ENCODE measurements around the gene DAB1. TPM values are rescaled to one million over a fixed set of nuclear protein-coding genes. Genes with fewer than 3 reads are reported as not detected.

Gene DAB1
- total and polyA plus RNA-seq, 8 donors = 0.04 to 1.4 (median 0.39) TPM

DNA sequence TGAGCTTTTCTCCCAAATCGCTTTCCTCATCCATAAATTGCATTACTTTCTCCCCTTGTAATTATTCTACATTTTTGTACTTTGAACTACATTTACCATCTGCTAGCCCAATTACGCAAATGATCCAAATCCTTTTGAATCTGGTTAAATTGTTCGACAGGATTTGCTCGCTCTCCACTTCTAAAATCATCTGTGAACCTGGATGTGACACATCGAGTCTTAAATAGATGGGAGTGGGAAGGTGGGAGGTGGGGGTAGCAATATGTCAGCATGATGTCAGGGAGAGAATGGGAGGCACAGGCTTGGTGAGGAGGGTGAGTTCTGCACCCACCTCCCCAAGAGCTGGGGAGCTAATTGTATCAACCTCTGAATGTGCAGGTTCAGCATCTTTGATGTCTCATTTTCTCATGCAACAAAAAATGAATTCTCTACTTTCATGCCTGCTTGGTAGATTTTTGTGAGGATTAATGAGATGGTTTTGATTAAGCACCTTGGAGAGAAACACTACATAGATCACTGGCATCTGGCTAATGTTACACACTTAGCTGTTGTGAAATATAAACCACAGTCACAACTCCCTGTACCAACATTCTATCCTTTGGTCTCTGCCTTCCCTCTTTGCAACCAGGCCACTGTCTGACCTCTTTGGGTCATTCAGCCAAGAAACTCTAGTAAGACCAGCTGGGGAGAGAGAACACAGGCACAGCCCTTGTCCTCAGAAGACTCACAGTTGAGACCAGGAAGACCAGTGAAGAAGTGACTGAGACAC lies 165.1 kb downstream of the DAB1 start:
- WGBS, 2 donors = 78 to 86% methylated on average over 5 of the region's 5 CpGs
- FAIRE-seq = no peak
- no peak for ATAC-seq

DNA sequence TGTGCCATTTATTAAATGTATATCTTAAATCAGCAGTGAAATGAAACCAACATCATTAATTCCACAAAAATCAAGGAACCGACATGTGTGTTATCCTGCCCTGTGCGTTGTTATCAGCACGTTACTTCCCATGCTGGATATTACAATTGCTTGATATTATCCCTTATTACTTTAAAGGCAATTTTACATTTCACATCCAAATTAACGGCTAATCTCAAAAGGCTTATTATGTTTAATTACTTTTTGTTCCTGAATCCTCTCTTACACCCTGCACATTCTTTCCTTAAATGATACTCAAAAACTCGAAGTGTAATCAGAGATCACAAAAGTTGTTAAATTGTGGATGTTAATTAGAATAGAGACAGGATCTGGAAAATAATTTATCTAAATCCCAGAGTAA lies 167.9 kb downstream of the DAB1 start:
- Histone ChIP-seq H3K4me1 (no peaks in the 10 kb centered on the region), H3K4me3 (no peak overlapping the region), H3K27ac (no peak overlapping the region), H3K9me3 (no peaks in the 10 kb centered on the region), H3K27me3 (no peaks in the 10 kb centered on the region), H3K36me3 (no peaks in the 10 kb centered on the region)
- no peak for FAIRE-seq
- intact Hi-C loops (cut with DNase I) = no loop called here
- 66 to 82% methylated on average over 5 of the region's 5 CpGs for WGBS, 2 donors
- TF ChIP-seq, protein P1, sequence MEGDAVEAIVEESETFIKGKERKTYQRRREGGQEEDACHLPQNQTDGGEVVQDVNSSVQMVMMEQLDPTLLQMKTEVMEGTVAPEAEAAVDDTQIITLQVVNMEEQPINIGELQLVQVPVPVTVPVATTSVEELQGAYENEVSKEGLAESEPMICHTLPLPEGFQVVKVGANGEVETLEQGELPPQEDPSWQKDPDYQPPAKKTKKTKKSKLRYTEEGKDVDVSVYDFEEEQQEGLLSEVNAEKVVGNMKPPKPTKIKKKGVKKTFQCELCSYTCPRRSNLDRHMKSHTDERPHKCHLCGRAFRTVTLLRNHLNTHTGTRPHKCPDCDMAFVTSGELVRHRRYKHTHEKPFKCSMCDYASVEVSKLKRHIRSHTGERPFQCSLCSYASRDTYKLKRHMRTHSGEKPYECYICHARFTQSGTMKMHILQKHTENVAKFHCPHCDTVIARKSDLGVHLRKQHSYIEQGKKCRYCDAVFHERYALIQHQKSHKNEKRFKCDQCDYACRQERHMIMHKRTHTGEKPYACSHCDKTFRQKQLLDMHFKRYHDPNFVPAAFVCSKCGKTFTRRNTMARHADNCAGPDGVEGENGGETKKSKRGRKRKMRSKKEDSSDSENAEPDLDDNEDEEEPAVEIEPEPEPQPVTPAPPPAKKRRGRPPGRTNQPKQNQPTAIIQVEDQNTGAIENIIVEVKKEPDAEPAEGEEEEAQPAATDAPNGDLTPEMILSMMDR (IDR thresholded peaks at IDR 0.05) = no peak
- DNase-seq = no peak
- ATAC-seq = no peak

More for the DNA sequence above, 165.1 kb downstream of the DAB1 start:
- no peaks in the 10 kb centered on the region for H3K27me3 ChIP-seq
- DNase-seq = no peak
- no peaks in the 10 kb centered on the region for H3K36me3 ChIP-seq
- H3K9me3 ChIP-seq = no peaks in the 10 kb centered on the region
- no peaks in the 10 kb centered on the region for H3K4me1 ChIP-seq
- intact Hi-C loops (cut with DNase I) = no loop called here
- no peak overlapping the region for H3K27ac ChIP-seq
- H3K4me3 ChIP-seq = no peak overlapping the region
- TF ChIP-seq, protein P1 (IDR thresholded peaks at IDR 0.05) = no peak

DNA sequence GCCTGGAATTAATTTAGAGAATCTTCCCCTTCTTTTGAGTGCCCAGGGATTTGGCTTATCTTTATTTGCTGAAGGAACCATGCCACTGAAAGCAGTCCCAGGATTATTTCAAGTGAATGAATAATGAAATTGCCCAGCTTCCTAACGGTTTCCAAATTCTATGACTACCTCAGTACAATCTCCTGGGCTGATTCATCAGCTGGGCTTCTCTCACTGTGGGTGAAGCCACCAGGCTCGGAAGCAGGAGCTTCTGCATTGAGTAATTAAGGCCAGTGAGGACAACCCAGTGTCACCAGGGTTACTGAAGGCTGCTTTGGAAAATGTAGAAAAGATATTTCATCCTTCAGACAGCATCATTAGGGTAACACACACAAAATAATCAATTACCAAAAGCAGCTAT lies 169.8 kb downstream of the DAB1 start:
- Histone ChIP-seq H3K4me1 (no peaks in the 10 kb centered on the region), H3K36me3 (no peaks in the 10 kb centered on the region), H3K9me3 (no peaks in the 10 kb centered on the region), H3K4me3 (no peak overlapping the region), H3K27me3 (no peaks in the 10 kb centered on the region), H3K27ac (no peak overlapping the region)
- FAIRE-seq = no peak
- TF ChIP-seq, protein P1 (IDR thresholded peaks at IDR 0.05) = no peak
- DNase-seq = no peak
- ATAC-seq = no peak
- 26 to 42% methylated on average over 2 of the region's 2 CpGs for WGBS, 2 donors
- intact Hi-C loops (cut with DNase I) = no loop called here

DNA sequence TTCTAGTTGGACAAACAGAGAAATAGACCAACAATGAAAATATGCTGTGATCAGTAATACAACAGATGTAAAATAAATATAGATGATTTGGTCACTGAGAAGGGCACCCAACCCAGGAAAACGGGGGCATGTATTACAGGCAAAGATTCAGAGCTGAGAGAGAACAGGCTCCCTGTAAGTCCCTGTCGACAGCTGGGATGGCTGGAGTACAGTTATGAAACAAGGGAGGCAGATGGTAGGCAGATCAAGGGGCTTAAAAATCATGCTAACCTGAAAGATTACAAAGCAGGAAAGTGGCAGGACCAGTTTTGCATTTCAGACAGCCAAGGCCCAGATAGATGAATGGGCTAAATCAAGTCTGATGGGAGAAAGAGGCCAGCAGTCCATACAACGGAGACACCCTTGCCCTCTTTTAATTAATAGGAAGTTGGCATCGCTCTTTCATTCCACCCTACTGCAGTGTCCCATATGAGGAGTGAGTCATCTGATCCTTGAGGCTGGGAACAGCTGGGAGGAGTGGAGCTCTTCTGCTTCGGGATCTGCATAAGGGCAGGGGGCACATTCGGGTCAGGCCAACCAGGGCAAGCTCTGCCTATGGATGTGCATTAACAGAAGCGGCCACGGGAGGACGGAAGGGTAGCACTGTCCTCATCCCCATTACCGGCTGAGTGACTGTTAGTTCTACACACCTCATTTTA lies 171.1 kb downstream of the DAB1 start:
- ATAC-seq (no peak), DNase-seq (no peak), FAIRE-seq (no peak)
- WGBS, 2 donors = 62% methylated on average over 10 of the region's 10 CpGs
- TF ChIP-seq, protein P1 (IDR thresholded peaks at IDR 0.05) = no peak
- Histone ChIP-seq H3K9me3 (no peaks in the 10 kb centered on the region), H3K36me3 (no peaks in the 10 kb centered on the region), H3K4me3 (no peak overlapping the region), H3K27ac (no peak overlapping the region), H3K27me3 (no peaks in the 10 kb centered on the region), H3K4me1 (no peaks in the 10 kb centered on the region)
- intact Hi-C loops (cut with DNase I) = no loop called here

DNA sequence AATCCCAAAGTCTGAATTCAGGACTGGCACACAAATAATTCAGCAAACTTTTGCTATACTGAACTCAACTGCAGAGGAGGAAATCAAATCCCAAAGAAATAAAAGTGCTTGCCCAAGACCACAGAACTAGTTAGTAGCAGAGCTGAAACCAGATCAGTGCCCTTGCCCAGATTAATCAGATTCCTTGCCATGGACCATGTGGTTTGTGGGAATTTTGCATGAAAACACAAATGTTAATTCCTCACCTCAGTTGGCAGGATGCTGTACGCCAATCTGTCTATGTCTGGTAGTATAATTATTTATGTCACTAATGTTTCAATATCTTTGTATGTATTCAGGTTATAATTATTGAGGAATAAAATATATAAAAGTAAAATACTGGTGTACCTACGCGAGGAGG lies 173.8 kb downstream of the DAB1 start:
- intact Hi-C loops (cut with DNase I) = no loop called here
- H3K4me1 ChIP-seq = no peaks in the 10 kb centered on the region
- no peak for DNase-seq
- no peak for FAIRE-seq
- TF ChIP-seq, protein P1 (IDR thresholded peaks at IDR 0.05) = no peak
- no peaks in the 10 kb centered on the region for H3K36me3 ChIP-seq
- H3K27me3 ChIP-seq = no peaks in the 10 kb centered on the region
- H3K4me3 ChIP-seq = no peak overlapping the region
- WGBS, 2 donors = 78 to 80% methylated on average over 3 of the region's 3 CpGs
- no peak overlapping the region for H3K27ac ChIP-seq
- H3K9me3 ChIP-seq = no peaks in the 10 kb centered on the region
- no peak for ATAC-seq

Data from pancreas (tissue), 10 donors.